OCI-LY7 (cell line): ENCODE results near the gene PGPEP1. TPM values are rescaled to one million over a fixed set of nuclear protein-coding genes. Genes with fewer than 3 reads are reported as not detected.

Source experiments
- BruUV-seq: library from RNA; stranded (reverse); fragments of 400-500 nt; replicated peaks from 2 replicates; lab custom pipeline; 2021; lab: Mats Ljungman, UMichigan
- CTCF ChIA-PET: fragments of 300-600 bp; sonication (Branson Sonifier 250); formaldehyde crosslinking; loops from one replicate; lab custom pipeline; 2022; ENCODE audit warnings: antibody characterized with exemption; ENCODE audit not compliant: unreplicated experiment; lab: Charles Lee
- POLR2A ChIA-PET: fragments of 300-600 bp; sonication (Branson Sonifier 250); formaldehyde crosslinking; loops from one replicate; lab custom pipeline; 2022; ENCODE audit warnings: antibody characterized with exemption; lab: Charles Lee
- DNase-seq: peaks from one replicate; pipeline ENCODE4 v3.0.0-alpha.2; 2015; ENCODE audit warnings: low spot score
- H2AFZ ChIP-seq: fragments of 200-600 bp; sonication (generic), shearing (Covaris generic); 2 replicates; pipeline ENCODE4 v1.6.1; 2014; ENCODE audit warnings: mild to moderate bottlenecking, antibody characterized with exemption, low read length, moderate library complexity
- H3K27ac ChIP-seq: fragments of 200-600 bp; sonication (generic); 2 replicates; pipeline ENCODE4 v1.5.1; 2014; ENCODE audit warnings: mixed run types, low read depth, mild to moderate bottlenecking, moderate library complexity, low read length, inconsistent platforms; ENCODE audit not compliant: poor library complexity, severe bottlenecking
- H3K36me3 ChIP-seq: fragments of 200-600 bp; sonication (generic); 2 replicates; pipeline ENCODE4 v1.6.1; 2014; ENCODE audit warnings: mild to moderate bottlenecking, antibody characterized with exemption, low read length, moderate library complexity, mixed read lengths; ENCODE audit not compliant: insufficient read depth
- H3K4me1 ChIP-seq: fragments of 200-600 bp; sonication (generic); 2 replicates; pipeline ENCODE4 v1.5.1; 2014; ENCODE audit warnings: mild to moderate bottlenecking, low read length; ENCODE audit not compliant: insufficient read depth, poor library complexity, severe bottlenecking
- H3K4me2 ChIP-seq: fragments of 200-600 bp; sonication (generic); 2 replicates; pipeline ENCODE4 v1.6.1; 2014; ENCODE audit warnings: mild to moderate bottlenecking, low read length
- H3K4me3 ChIP-seq: fragments of 200-600 bp; sonication (generic); 2 replicates; pipeline ENCODE4 v1.5.1; 2014; ENCODE audit warnings: mild to moderate bottlenecking, low read depth, low read length; ENCODE audit not compliant: poor library complexity, severe bottlenecking
- H3K79me2 ChIP-seq: fragments of 200-600 bp; sonication (generic); 2 replicates; pipeline ENCODE4 v1.6.1; 2016; ENCODE audit warnings: low read depth, mild to moderate bottlenecking, low read length, moderate library complexity, mixed read lengths; ENCODE audit not compliant: insufficient read depth
- H3K9me2 ChIP-seq: fragments of 200-600 bp; sonication (generic); 2 replicates; pipeline ENCODE4 v1.6.1; 2016; ENCODE audit warnings: mild to moderate bottlenecking, low read length, mixed read lengths; ENCODE audit not compliant: insufficient read depth
- H3K9me3 ChIP-seq: fragments of 200-600 bp; sonication (generic); 2 replicates; pipeline ENCODE4 v1.6.1; 2014; ENCODE audit warnings: mild to moderate bottlenecking, mixed run types, low read length, mixed read lengths
- H4K20me1 ChIP-seq: fragments of 200-600 bp; sonication (generic); 2 replicates; pipeline ENCODE4 v1.6.1; 2014; ENCODE audit warnings: mild to moderate bottlenecking, antibody characterized with exemption, low read length, moderate library complexity, mixed read lengths; ENCODE audit not compliant: insufficient read depth
- EZH2phosphoT487 ChIP-seq: fragments of 200-600 bp; sonication (generic); IDR thresholded peaks from 2 replicates; pipeline ENCODE4 v1.6.1; 2018; ENCODE audit warnings: low read depth, borderline replicate concordance, mild to moderate bottlenecking, mixed run types, antibody characterized with exemption, low read length, moderate library complexity, mixed read lengths
- intact Hi-C: fragments of 100-400 bp; cut with micrococcal nuclease; formaldehyde crosslinking; loops from one replicate; pipeline ENCODE4 v1.10.0; 2022; ENCODE audit not compliant: unreplicated experiment
- total RNA-seq, 2 experiments: library from RNA; depleted of rRNA in 1 of 2; stranded (reverse); fragments of >200 nt in 1 of 2; shearing (Covaris generic) in 1 of 2; gene quantifications; 2 replicates each; pipeline ENCODE4 v1.2.3, GENCODE V29; 2014 to 2022
- TF ChIP-seq, protein P1 (sequence below): fragments of 200-600 bp; sonication (generic); conservative IDR thresholded peaks from 2 replicates; pipeline ENCODE4 v1.5.1; 2014; ENCODE audit warnings: mild to moderate bottlenecking, antibody characterized with exemption, low read length, moderate library complexity, mixed read lengths

PGPEP1 gene
- total RNA-seq, 2 experiments from 2014 or later: 15.2 to 44.1 TPM

- TF ChIP-seq EZH2phosphoT487: no peak
- TF ChIP-seq, protein P1, sequence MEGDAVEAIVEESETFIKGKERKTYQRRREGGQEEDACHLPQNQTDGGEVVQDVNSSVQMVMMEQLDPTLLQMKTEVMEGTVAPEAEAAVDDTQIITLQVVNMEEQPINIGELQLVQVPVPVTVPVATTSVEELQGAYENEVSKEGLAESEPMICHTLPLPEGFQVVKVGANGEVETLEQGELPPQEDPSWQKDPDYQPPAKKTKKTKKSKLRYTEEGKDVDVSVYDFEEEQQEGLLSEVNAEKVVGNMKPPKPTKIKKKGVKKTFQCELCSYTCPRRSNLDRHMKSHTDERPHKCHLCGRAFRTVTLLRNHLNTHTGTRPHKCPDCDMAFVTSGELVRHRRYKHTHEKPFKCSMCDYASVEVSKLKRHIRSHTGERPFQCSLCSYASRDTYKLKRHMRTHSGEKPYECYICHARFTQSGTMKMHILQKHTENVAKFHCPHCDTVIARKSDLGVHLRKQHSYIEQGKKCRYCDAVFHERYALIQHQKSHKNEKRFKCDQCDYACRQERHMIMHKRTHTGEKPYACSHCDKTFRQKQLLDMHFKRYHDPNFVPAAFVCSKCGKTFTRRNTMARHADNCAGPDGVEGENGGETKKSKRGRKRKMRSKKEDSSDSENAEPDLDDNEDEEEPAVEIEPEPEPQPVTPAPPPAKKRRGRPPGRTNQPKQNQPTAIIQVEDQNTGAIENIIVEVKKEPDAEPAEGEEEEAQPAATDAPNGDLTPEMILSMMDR: no peak
- peak; percentile 81 for DNase-seq
- Histone ChIP-seq H4K20me1 (no peaks in the 10 kb centered on the region), H3K4me3 (peak overlapping the region; percentile 73), H3K4me2 (peak overlapping the region; percentile 87), H2AFZ (peak overlapping the region; percentile 83), H3K9me3 (no peaks in the 10 kb centered on the region), H3K27ac (peak overlapping the region; percentile 59), H3K4me1 (peaks cover 57% of the 10 kb centered on the region), H3K36me3 (no peaks in the 10 kb centered on the region), H3K9me2 (no peaks in the 10 kb centered on the region), H3K79me2 (no peaks in the 10 kb centered on the region)
- intact Hi-C loops: loop anchor here (1.0 kb wide), 2 partner anchors 11 to 12 kb away; partner anchors contain the start of gene JUND
- ChIA-PET CTCF (interaction anchor here (0.8 to 1.4 kb wide), 2 partner anchors 11 to 12 kb away, joined by 3 to 4 read pairs; no protein-coding TSS in a partner anchor), POLR2A (interaction anchor here (1.1 to 3.1 kb wide), 6 partner anchors 11 to 110 kb away, joined by 3 to 38 read pairs (median 7); partner anchors contain the start of genes JUND and LSM4)
- BruUV-seq: no TSS peak
Observed at GRCh38 chr19:18291590-18292461, 48.6 kb upstream of the PGPEP1 start.

GRCh38 chr19:18292462-18292809, 48.0 kb upstream of the PGPEP1 start:
- H3K4me1 ChIP-seq: peaks cover 57% of the 10 kb centered on the region
- TF ChIP-seq, protein P1: no peak
- no peak for TF ChIP-seq EZH2phosphoT487
- peak overlapping the region; percentile 83; the same call in 1 of the 2 replicates for H2AFZ ChIP-seq
- peak overlapping the region; percentile 87 for H3K4me2 ChIP-seq
- intact Hi-C loops: loop anchor here (1.0 kb wide), 1 partner anchor 11 kb away; the partner anchor contains the start of gene JUND
- peak overlapping the region; percentile 73 for H3K4me3 ChIP-seq
- H3K79me2 ChIP-seq: no peaks in the 10 kb centered on the region
- no peaks in the 10 kb centered on the region for H4K20me1 ChIP-seq
- no peaks in the 10 kb centered on the region for H3K9me2 ChIP-seq
- H3K9me3 ChIP-seq: no peaks in the 10 kb centered on the region
- peak overlapping the region; percentile 59 for H3K27ac ChIP-seq
- DNase-seq: no peak
- ChIA-PET POLR2A (interaction anchor here (0.7 to 3.1 kb wide), 9 partner anchors 10 to 628 kb away, joined by 3 to 38 read pairs (median 5); partner anchors contain the start of genes JUND and LSM4), CTCF (interaction anchor here (0.6 to 1.4 kb wide), 4 partner anchors 11 to 235 kb away, joined by 3 to 4 read pairs (median 4); partner anchors contain the start of gene JUND)
- no peaks in the 10 kb centered on the region for H3K36me3 ChIP-seq
- BruUV-seq: no TSS peak
